Psoas muscle (tissue), 8 donors: ENCODE measurements around the gene SLC25A25. TPM values are rescaled to one million over a fixed set of nuclear protein-coding genes. Genes with fewer than 3 reads are reported as not detected.

Source experiments
- ATAC-seq, 4 donors: fragments of 200-7000 bp; cut with Tn5 transposase; one replicate each; pipeline ENCODE4 v1.9.1; 2020; ENCODE audit warnings: moderate library complexity in 3 of 4, mild to moderate bottlenecking in 2 of 4
- DNase-seq, 2 donors: peaks; one replicate each; pipeline ENCODE4 v3.0.0-alpha.2; 2020
- H3K27ac ChIP-seq: fragments of 200-600 bp; one replicate; pipeline ENCODE4 v1.8.0; 2022
- H3K27me3 ChIP-seq, 3 donors: fragments of 200-600 bp in 1 of 3; one replicate each; pipeline versions ENCODE4 v1.6.1 to v1.8.0; 2013 to 2022; ENCODE audit warnings: low read length in 2 of 3, mild to moderate bottlenecking in 2 of 3, moderate library complexity in 1 of 3; ENCODE audit not compliant: insufficient read depth in 3 of 3
- H3K36me3 ChIP-seq, 2 donors: fragments of 200-600 bp in 1 of 2; one replicate each; pipeline versions ENCODE4 v1.6.1 to v1.8.0; 2013 to 2022; ENCODE audit warnings: low read depth in 1 of 2, mild to moderate bottlenecking in 1 of 2, moderate library complexity in 1 of 2; ENCODE audit not compliant: insufficient read depth in 1 of 2
- H3K4me1 ChIP-seq: fragments of 200-600 bp; one replicate; pipeline ENCODE4 v1.8.0; 2022
- H3K4me3 ChIP-seq: fragments of 200-600 bp; one replicate; pipeline ENCODE4 v1.8.0; 2022; ENCODE audit warnings: mild to moderate bottlenecking
- H3K9me3 ChIP-seq: fragments of 200-600 bp; one replicate; pipeline ENCODE4 v1.8.0; 2022
- CTCF ChIP-seq: fragments of 200-600 bp; IDR thresholded peaks from one replicate; pipeline ENCODE4 v1.8.0; 2022; ENCODE audit warnings: antibody characterized with exemption
- WGBS, 3 donors: extraction: QIAGEN DNeasy Blood & Tissue Kit; methylation state at CpG; one replicate each; pipeline versions ENCODE4 v1.1.6 to v1.1.7; 2013; 5-methylcytosine and 5-hydroxymethylcytosine counted together
- intact Hi-C, 2 donors: fragments of 100-400 bp; cut with DNase I; formaldehyde crosslinking; loops; one replicate each; pipeline versions ENCODE4 v1.11.0 to v1.14.2; 2022
- polyA plus RNA-seq, 3 donors: library from polyadenylated mRNA; stranded (reverse); fragments of 200-250 nt; gene quantifications; one replicate each; pipeline ENCODE4 v1.2.3, GENCODE V29; 2013
- total RNA-seq, 4 donors: library from RNA; stranded (reverse); fragmentation: NEBNext Ultra II Directional in 2 of 4; extraction: Animal tissue kit (Norgen Biotek cat#: 25700) in 2 of 4; gene quantifications; one replicate each; pipeline versions ENCODE4 v1.2.1 to v1.2.4, GENCODE V29; 2021 to 2023
- donor health status: healthy with polysubstance abuse.
- donor health status: DM: no; HTN: no; CAD: no; lungs with moderate emphysema.
- donor health status: Bipolar disorder and iron deficiency.
- donor health status: healthy.
- donor health status: DM: yes; HTN: yes; CAD: no.
- donor health status: DM: no; HTN: no; CAD: no.
- donor health status: DM: no; HTN: no; CAD: no.
- donor health status: DM: yes; HTN: yes; CAD: no.

SLC25A25 gene
- total and polyA plus RNA-seq, 7 donors: 3.6 to 50.3 (median 10.6) TPM

GRCh38 chr9:128054087-128054486, 13.9 kb upstream of the SLC25A25 start:
- H3K4me1 ChIP-seq: peaks cover 28% of the 10 kb centered on the region
- intact Hi-C loops: loop anchor here in 1 of 2 donors (5.0 kb wide), 1 partner anchor 63 kb away; no protein-coding TSS in a partner anchor
- H3K27me3 ChIP-seq: no peaks in the 10 kb centered on the region
- DNase-seq (no peak), ATAC-seq (no peak)
- H3K9me3 ChIP-seq: no peaks in the 10 kb centered on the region
- H3K4me3 ChIP-seq: no peak overlapping the region
- no peaks in the 10 kb centered on the region for H3K36me3 ChIP-seq
- peak overlapping the region; percentile 15 for H3K27ac ChIP-seq
- TF ChIP-seq CTCF: no peak
- WGBS, 3 donors: 84 to 87% (median 87%) methylated on average over 3 of the region's 3 CpGs

- DNase-seq: peak; percentile 40 to 75
- 21 to 43% (median 32%) methylated on average over 7 of the region's 7 CpGs for WGBS, 3 donors
- no peak overlapping the region for H3K4me3 ChIP-seq
- no peak for TF ChIP-seq CTCF
- peak overlapping the region; percentile 71 for H3K27ac ChIP-seq
- peaks cover 28% of the 10 kb centered on the region for H3K4me1 ChIP-seq
- no peaks in the 10 kb centered on the region for H3K9me3 ChIP-seq
- no peaks in the 10 kb centered on the region for H3K36me3 ChIP-seq
- ATAC-seq: peak; percentile 33 to 70 (median 56)
- intact Hi-C loops: loop anchor here in 1 of 2 donors (5.0 kb wide), 1 partner anchor 47 kb away; no protein-coding TSS in a partner anchor
- no peaks in the 10 kb centered on the region for H3K27me3 ChIP-seq
Observed at GRCh38 chr9:128055344-128056040, 12.5 kb upstream of the SLC25A25 start.

GRCh38 chr9:128056086-128056485, 11.9 kb upstream of the SLC25A25 start:
- H3K27ac ChIP-seq: peak overlapping the region; percentile 71
- intact Hi-C loops: loop anchor here in 1 of 2 donors (5.0 kb wide), 1 partner anchor 46 kb away; no protein-coding TSS in a partner anchor
- peak in 1 of 2 donors; percentile 62 for DNase-seq
- H3K9me3 ChIP-seq: no peaks in the 10 kb centered on the region
- 63 to 85% (median 65%) methylated on average over 3 of the region's 3 CpGs for WGBS, 3 donors
- H3K36me3 ChIP-seq: peaks cover 0 to 1% of the 10 kb centered on the region in 2 donors
- no peak for TF ChIP-seq CTCF
- H3K4me3 ChIP-seq: no peak overlapping the region
- no peaks in the 10 kb centered on the region for H3K27me3 ChIP-seq
- H3K4me1 ChIP-seq: peaks cover 27% of the 10 kb centered on the region
- peak in 3 of 4 donors; percentile 29 to 44 (median 44) for ATAC-seq

- intact Hi-C loops: loop anchor here in 1 of 2 donors (5.0 kb wide), 1 partner anchor 45 kb away; no protein-coding TSS in a partner anchor
- peaks cover 0 to 11% of the 10 kb centered on the region in 2 donors for H3K36me3 ChIP-seq
- TF ChIP-seq CTCF: no peak
- no peak overlapping the region for H3K27ac ChIP-seq
- DNase-seq: no peak
- peaks cover 21% of the 10 kb centered on the region for H3K4me1 ChIP-seq
- H3K27me3 ChIP-seq: no peaks in the 10 kb centered on the region
- H3K4me3 ChIP-seq: no peak overlapping the region
- no peaks in the 10 kb centered on the region for H3K9me3 ChIP-seq
- WGBS, 3 donors: 80 to 95% (median 87%) methylated on average over 14 of the region's 14 CpGs
- peak in 1 of 4 donors; percentile 13 for ATAC-seq
Observed at GRCh38 chr9:128056887-128057723, 10.9 kb upstream of the SLC25A25 start.
